GM12878 (cell line): Measurements from ENCODE around the gene CHST15. TPM values are rescaled to one million over a fixed set of nuclear protein-coding genes. Genes with fewer than 3 reads are reported as not detected.

Experiments
- ATAC-seq: fragments of 200-7000 bp; cut with Tn5 transposase; 3 replicates; pipeline ENCODE4 v1.9.1; 2020; ENCODE audit warnings: mild to moderate bottlenecking, moderate library complexity
- BruUV-seq: library from RNA; stranded (reverse); fragments of 400-500 nt; replicated peaks from 2 replicates; lab custom pipeline; 2021; lab: Mats Ljungman, UMichigan
- CTCF ChIA-PET: fragments of 300-600 bp; sonication (Branson Sonifier 250); formaldehyde crosslinking; extraction: SDS; loops from one replicate; lab custom pipeline; 2021; ENCODE audit warnings: inconsistent platforms; lab: Yijun Ruan, JAX
- POLR2A ChIA-PET: fragments of 350-600 bp; formaldehyde crosslinking; extraction: SDS; loops from one replicate; lab custom pipeline; 2021; ENCODE audit warnings: inconsistent platforms; lab: Charles Lee
- RAD21 ChIA-PET: fragments of 300-600 bp; sonication (Branson Sonifier 250); formaldehyde crosslinking; loops from one replicate; lab custom pipeline; 2023; ENCODE audit warnings: antibody characterized with exemption; ENCODE audit not compliant: unreplicated experiment; lab: Charles Lee
- SMC1A ChIA-PET: fragments of 300-600 bp; sonication (Branson Sonifier 250); formaldehyde crosslinking; loops from one replicate; lab custom pipeline; 2023; ENCODE audit not compliant: unreplicated experiment, uncharacterized antibody; lab: Charles Lee
- DNase-seq: peaks from one replicate; pipeline ENCODE4 v3.0.0-alpha.2; 2011; ENCODE audit warnings: low read depth, low spot score
- FAIRE-seq: peaks from 3 replicates; lab custom pipeline; 2011; peaks lifted over from hg19 to GRCh38; lab: Jason Lieb, UNC
- H2AFZ ChIP-seq: 2 replicates; pipeline ENCODE4 v1.6.0; 2011; ENCODE audit warnings: low read depth, low read length, control low read depth; ENCODE audit not compliant: control insufficient read depth
- H3K27ac ChIP-seq: 2 replicates; pipeline ENCODE4 v1.5.1; 2011; ENCODE audit warnings: control low read depth; ENCODE audit not compliant: control insufficient read depth, insufficient read depth
- H3K27me3 ChIP-seq, 2 experiments: replicated peaks in 1 of 2; 2 replicates each; pipeline versions ENCODE4 v1.6.0 to v1.6.1; 2011; ENCODE audit warnings: low read length in 1 of 2; ENCODE audit not compliant: control insufficient read depth in 2 of 2, insufficient read depth in 2 of 2
- H3K36me3 ChIP-seq, 2 experiments: 2 replicates each; pipeline ENCODE4 v1.5.1; 2011; ENCODE audit warnings: low read length in 1 of 2; ENCODE audit not compliant: control insufficient read depth in 2 of 2, insufficient read depth in 2 of 2
- H3K4me1 ChIP-seq: 2 replicates; pipeline ENCODE4 v1.6.1; 2011; ENCODE audit warnings: mild to moderate bottlenecking, low read length, moderate library complexity, mixed read lengths; ENCODE audit not compliant: control insufficient read depth, insufficient read depth
- H3K4me2 ChIP-seq: 2 replicates; pipeline ENCODE4 v1.6.0; 2011; ENCODE audit warnings: control low read depth; ENCODE audit not compliant: control insufficient read depth, insufficient read depth
- H3K4me3 ChIP-seq: fragments of 200-600 bp; sonication (generic); 2 replicates; pipeline ENCODE4 v1.5.1; 2016
- H3K79me2 ChIP-seq: 2 replicates; pipeline ENCODE4 v1.6.0; 2011; ENCODE audit warnings: low read length; ENCODE audit not compliant: control insufficient read depth, insufficient read depth
- H3K9ac ChIP-seq: 2 replicates; pipeline ENCODE4 v1.8.0; 2011; ENCODE audit warnings: low read length, control low read depth, mixed read lengths; ENCODE audit not compliant: control insufficient read depth, insufficient read depth
- H3K9me3 ChIP-seq: replicated peaks from 3 replicates; pipeline ENCODE4 v1.5.1; 2011; ENCODE audit warnings: mild to moderate bottlenecking, low read length; ENCODE audit not compliant: control insufficient read depth, insufficient read depth
- H4K20me1 ChIP-seq: 2 replicates; pipeline ENCODE4 v1.6.0; 2011; ENCODE audit not compliant: control insufficient read depth, insufficient read depth
- BMI1 ChIP-seq: fragments of 450-650 bp; IDR thresholded peaks from 2 replicates; pipeline ENCODE4 v1.6.1; 2016; ENCODE audit warnings: mild to moderate bottlenecking, moderate library complexity, borderline replicate concordance
- KLF5 ChIP-seq: fragments of 450-650 bp; IDR thresholded peaks from 2 replicates; pipeline ENCODE4 v1.6.1; 2014; ENCODE audit warnings: mild to moderate bottlenecking; ENCODE audit not compliant: partially characterized antibody
- MTA2 ChIP-seq: fragments of 450-650 bp; IDR thresholded peaks from 2 replicates; pipeline ENCODE4 v1.6.1; 2016; ENCODE audit warnings: low read depth, mild to moderate bottlenecking, moderate library complexity
- PAX5 ChIP-seq: IDR thresholded peaks from 2 replicates; pipeline ENCODE4 v1.6.1; 2011; ENCODE audit warnings: low read depth, low read length, borderline replicate concordance
- PKNOX1 ChIP-seq: fragments of 450-650 bp; IDR thresholded peaks from 2 replicates; pipeline ENCODE4 v1.6.1; 2016; ENCODE audit warnings: mild to moderate bottlenecking
- RELA ChIP-seq: fragments of 450-650 bp; IDR thresholded peaks from 2 replicates; pipeline ENCODE4 v1.8.0; 2014; ENCODE audit warnings: borderline replicate concordance; ENCODE audit not compliant: partially characterized antibody
- SREBF1 ChIP-seq: IDR thresholded peaks from 2 replicates; pipeline ENCODE4 v1.6.1; 2012; ENCODE audit warnings: mild to moderate bottlenecking, low read length
- YY1 ChIP-seq: IDR thresholded peaks from 2 replicates; pipeline ENCODE4 v1.6.1; 2011; ENCODE audit warnings: low read depth, mild to moderate bottlenecking, low read length
- ZNF207 ChIP-seq: fragments of 450-650 bp; IDR thresholded peaks from 2 replicates; pipeline ENCODE4 v1.6.1; 2014; ENCODE audit warnings: antibody characterized with exemption, mild to moderate bottlenecking, borderline replicate concordance
- WGBS: methylation state at CpG from one replicate; pipeline ENCODE4 v1.1.6; 2016; ENCODE audit warnings: low lambda C conversion rate; ENCODE audit not compliant: insufficient replicate concordance, insufficient coverage; ENCODE audit errors: missing lambda C conversion rate; 5-methylcytosine and 5-hydroxymethylcytosine counted together
- in situ Hi-C: fragments of 300-500 bp; cut with MboI; formaldehyde crosslinking; loops from 9 replicates; pipeline ENCODE4 v1.14.3; 2018; ENCODE audit warnings: mixed read lengths
- intact Hi-C: fragments of 100-400 bp; cut with micrococcal nuclease; formaldehyde crosslinking; loops from one replicate; pipeline ENCODE4 v1.14.2; 2022; ENCODE audit not compliant: unreplicated experiment
- polyA plus RNA-seq, 11 experiments: library from polyadenylated mRNA; depleted of rRNA in 4 of 11; unstranded in 6 of 11; stranded (reverse) in 5 of 11; fragments of >200 nt; fragmentation: Nextera tagmentation in 4 of 11; fragmentation: Illumina TruSeq in 1 of 11; extraction: Ambion mirVana in 4 of 11; extraction: Trizol in 1 of 11; gene quantifications; 1 replicate in 1 of 11; 2 replicates in 10 of 11; pipeline versions ENCODE4 v1.2.1 to v1.2.3, GENCODE V29; 2011 to 2016; ENCODE audit warnings: inconsistent platforms in 2 of 11, missing spikeins in 2 of 11, low read depth in 1 of 11
- total RNA-seq, 4 experiments: library from RNA; depleted of rRNA in 3 of 4; stranded (reverse); fragments of >200 nt in 3 of 4; fragmentation: Illumina TruSeq in 1 of 4; extraction: Trizol in 1 of 4; gene quantifications; 2 replicates each; pipeline versions ENCODE4 v1.2.1 to v1.2.3, GENCODE V29; 2013 to 2021
- TF ChIP-seq, protein P1 (sequence below), 3 experiments: IDR thresholded peaks in 2 of 3; conservative IDR thresholded peaks in 1 of 3; 2 replicates each; pipeline ENCODE4 v1.5.1; 2011; ENCODE audit warnings: low read depth in 3 of 3, low read length in 3 of 3, mild to moderate bottlenecking in 3 of 3, control low read depth in 2 of 3, moderate library complexity in 2 of 3, inconsistent platforms in 1 of 3, mixed read lengths in 1 of 3; ENCODE audit not compliant: control insufficient read depth in 2 of 3, insufficient read depth in 1 of 3; ENCODE audit errors: extremely low read depth in 1 of 3
- TF ChIP-seq, protein P2 (sequence below): fragments of 450-650 bp; formaldehyde crosslinking; IDR thresholded peaks from 2 replicates; pipeline ENCODE4 v1.4.0; 2022; ENCODE audit warnings: mild to moderate bottlenecking, moderate library complexity

Gene CHST15
- total and polyA plus RNA-seq, 10 of the 15 experiments (the other 5 are each of a cell fraction or from before 2014, with no cell fraction given) = 0.02 to 0.53 (median 0.05) TPM; not detected in 1

DNA sequence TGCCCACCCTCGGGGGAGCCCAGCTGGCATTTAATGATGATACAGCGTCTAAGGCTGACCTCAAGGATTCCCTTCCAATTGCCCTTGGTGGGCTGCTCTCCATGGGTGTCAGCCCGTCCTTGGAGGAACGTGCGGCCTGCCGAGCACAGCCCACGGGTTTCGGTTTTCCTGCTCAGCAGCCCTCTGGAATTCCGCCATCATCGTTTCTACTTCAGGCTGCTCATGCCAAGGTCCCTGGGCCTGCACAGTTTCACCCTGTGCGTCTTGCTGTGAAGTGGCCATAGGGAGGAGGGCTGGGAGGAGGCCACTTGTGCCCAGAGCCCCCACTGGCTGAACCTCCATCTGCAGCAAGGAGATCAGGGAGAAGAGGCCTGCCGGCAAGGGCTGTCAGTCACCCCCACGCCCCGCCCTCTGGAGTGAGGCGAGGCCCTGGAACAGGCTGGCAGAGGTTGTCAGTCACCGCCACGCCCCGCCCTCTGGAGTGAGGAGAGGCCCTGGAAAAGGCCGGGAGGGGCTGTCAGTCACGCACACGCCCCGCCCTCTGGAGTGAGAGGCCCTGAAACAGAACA is 82.8 kb downstream of the CHST15 start:
- in situ Hi-C loops = no loop called here
- no peak for FAIRE-seq
- H3K27me3 ChIP-seq = peaks cover 0 to 1% of the 10 kb centered on the region in 2 experiments; a peak in 3 of 4 replicates
- SMC1A ChIA-PET = no interaction called here
- H3K9ac ChIP-seq = no peak overlapping the region
- 58% methylated on average over 22 of the region's 22 CpGs for WGBS
- ATAC-seq = no peak
- DNase-seq = no peak
- no peaks in the 10 kb centered on the region for H3K79me2 ChIP-seq
- TF ChIP-seq KLF5 (no peak), PKNOX1 (0 out of 2 replicates have a peak, but pooled peaks have one; percentile 18), SREBF1 (no peak), YY1 (no peak)
- POLR2A ChIA-PET = no interaction called here
- CTCF ChIA-PET = no interaction called here
- H4K20me1 ChIP-seq = no peaks in the 10 kb centered on the region
- no peak overlapping the region for H3K4me3 ChIP-seq
- no peak overlapping the region for H3K27ac ChIP-seq
- no peaks in the 10 kb centered on the region for H3K36me3 ChIP-seq
- no TSS peak for BruUV-seq
- RAD21 ChIA-PET = no interaction called here
- H2AFZ ChIP-seq = no peak overlapping the region
- intact Hi-C loops = no loop called here
- no peaks in the 10 kb centered on the region for H3K4me1 ChIP-seq
- H3K4me2 ChIP-seq = no peak overlapping the region
- peaks cover 16% of the 10 kb centered on the region; the same call in 2 of the 3 replicates for H3K9me3 ChIP-seq

GRCh38 chr10:124010024-124010423 is 83.4 kb downstream of the CHST15 start:
- no peak overlapping the region for H3K4me3 ChIP-seq
- WGBS = 75% methylated on average over 20 of the region's 20 CpGs
- POLR2A ChIA-PET = no interaction called here
- no peak overlapping the region for H3K27ac ChIP-seq
- CTCF ChIA-PET = no interaction called here
- no TSS peak for BruUV-seq
- no peaks in the 10 kb centered on the region for H3K79me2 ChIP-seq
- DNase-seq = no peak
- SMC1A ChIA-PET = no interaction called here
- FAIRE-seq = no peak
- ATAC-seq = no peak
- no peak overlapping the region for H2AFZ ChIP-seq
- no peaks in the 10 kb centered on the region for H4K20me1 ChIP-seq
- no peak overlapping the region for H3K9ac ChIP-seq
- peaks cover 0 to 4% of the 10 kb centered on the region in 2 experiments; a peak in 3 of 4 replicates for H3K27me3 ChIP-seq
- H3K4me1 ChIP-seq = no peaks in the 10 kb centered on the region
- H3K9me3 ChIP-seq = peaks cover 16% of the 10 kb centered on the region; the same call in 2 of the 3 replicates
- no peak overlapping the region for H3K4me2 ChIP-seq
- intact Hi-C loops (no loop called here), in situ Hi-C loops (no loop called here)
- no peaks in the 10 kb centered on the region for H3K36me3 ChIP-seq
- RAD21 ChIA-PET = no interaction called here
- TF ChIP-seq PAX5 (no peak), RELA (no peak), ZNF207 (no peak), MTA2 (no peak), BMI1 (no peak)
- TF ChIP-seq, protein P1, sequence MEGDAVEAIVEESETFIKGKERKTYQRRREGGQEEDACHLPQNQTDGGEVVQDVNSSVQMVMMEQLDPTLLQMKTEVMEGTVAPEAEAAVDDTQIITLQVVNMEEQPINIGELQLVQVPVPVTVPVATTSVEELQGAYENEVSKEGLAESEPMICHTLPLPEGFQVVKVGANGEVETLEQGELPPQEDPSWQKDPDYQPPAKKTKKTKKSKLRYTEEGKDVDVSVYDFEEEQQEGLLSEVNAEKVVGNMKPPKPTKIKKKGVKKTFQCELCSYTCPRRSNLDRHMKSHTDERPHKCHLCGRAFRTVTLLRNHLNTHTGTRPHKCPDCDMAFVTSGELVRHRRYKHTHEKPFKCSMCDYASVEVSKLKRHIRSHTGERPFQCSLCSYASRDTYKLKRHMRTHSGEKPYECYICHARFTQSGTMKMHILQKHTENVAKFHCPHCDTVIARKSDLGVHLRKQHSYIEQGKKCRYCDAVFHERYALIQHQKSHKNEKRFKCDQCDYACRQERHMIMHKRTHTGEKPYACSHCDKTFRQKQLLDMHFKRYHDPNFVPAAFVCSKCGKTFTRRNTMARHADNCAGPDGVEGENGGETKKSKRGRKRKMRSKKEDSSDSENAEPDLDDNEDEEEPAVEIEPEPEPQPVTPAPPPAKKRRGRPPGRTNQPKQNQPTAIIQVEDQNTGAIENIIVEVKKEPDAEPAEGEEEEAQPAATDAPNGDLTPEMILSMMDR (IDR thresholded peaks at IDR 0.05 in 2 of 3, conservative IDR thresholded peaks at IDR 0.05 in 1 of 3; ENCODE audit: control insufficient read depth in 2 of 3, extremely low read depth in 1 of 3, insufficient read depth in 1 of 3, low read depth in 3 of 3, low read length in 3 of 3) = no peak
- TF ChIP-seq, protein P2, sequence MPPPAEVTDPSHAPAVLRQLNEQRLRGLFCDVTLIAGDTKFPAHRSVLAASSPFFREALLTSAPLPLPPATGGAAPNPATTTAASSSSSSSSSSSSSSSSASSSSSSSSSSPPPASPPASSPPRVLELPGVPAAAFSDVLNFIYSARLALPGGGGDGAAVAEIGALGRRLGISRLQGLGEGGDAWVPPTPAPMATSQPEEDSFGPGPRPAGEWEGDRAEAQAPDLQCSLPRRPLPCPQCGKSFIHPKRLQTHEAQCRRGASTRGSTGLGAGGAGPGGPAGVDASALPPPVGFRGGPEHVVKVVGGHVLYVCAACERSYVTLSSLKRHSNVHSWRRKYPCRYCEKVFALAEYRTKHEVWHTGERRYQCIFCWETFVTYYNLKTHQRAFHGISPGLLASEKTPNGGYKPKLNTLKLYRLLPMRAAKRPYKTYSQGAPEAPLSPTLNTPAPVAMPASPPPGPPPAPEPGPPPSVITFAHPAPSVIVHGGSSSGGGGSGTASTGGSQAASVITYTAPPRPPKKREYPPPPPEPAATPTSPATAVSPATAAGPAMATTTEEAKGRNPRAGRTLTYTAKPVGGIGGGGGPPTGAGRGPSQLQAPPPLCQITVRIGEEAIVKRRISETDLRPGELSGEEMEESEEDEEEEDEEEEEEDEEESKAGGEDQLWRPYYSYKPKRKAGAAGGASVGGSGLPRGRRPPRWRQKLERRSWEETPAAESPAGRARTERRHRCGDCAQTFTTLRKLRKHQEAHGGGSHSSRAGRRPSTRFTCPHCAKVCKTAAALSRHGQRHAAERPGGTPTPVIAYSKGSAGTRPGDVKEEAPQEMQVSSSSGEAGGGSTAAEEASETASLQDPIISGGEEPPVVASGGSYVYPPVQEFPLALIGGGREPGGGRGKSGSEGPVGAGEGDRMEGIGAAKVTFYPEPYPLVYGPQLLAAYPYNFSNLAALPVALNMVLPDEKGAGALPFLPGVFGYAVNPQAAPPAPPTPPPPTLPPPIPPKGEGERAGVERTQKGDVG = no peak
